GM04504 (cell line): Measurements from ENCODE around the gene IFNA8.
"Not testable (repeated sequence)": the region's sequence is repeated elsewhere in the genome, so short reads cannot be mapped to it uniquely, and the experiment has no call there.

Experiments
- DNase-seq: peaks from one replicate; pipeline ENCODE4 v3.0.0-alpha.2; 2012; ENCODE audit warnings: low read depth

The IFNA8 gene

DNA sequence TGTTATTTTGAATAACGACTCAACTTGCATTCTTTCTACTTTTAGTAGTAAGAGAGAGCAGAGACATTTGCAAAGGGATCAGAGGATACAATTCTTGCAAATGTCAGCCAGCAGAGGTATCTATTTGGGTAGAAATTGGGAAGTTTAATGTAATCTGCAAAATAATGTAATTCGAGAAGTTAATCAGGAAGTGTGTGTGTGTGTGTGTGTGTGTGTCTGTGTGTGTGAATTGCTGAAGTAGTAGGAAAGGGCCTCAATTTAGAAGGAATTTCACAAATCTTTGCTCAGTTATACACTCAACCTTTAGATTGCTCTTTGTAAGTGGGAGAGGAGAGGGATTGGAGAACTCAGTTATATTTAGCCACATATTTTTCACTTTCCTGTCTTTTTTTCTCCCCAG lies 20.3 kb downstream of the IFNA8 start:
- DNase-seq: no peak

DNA sequence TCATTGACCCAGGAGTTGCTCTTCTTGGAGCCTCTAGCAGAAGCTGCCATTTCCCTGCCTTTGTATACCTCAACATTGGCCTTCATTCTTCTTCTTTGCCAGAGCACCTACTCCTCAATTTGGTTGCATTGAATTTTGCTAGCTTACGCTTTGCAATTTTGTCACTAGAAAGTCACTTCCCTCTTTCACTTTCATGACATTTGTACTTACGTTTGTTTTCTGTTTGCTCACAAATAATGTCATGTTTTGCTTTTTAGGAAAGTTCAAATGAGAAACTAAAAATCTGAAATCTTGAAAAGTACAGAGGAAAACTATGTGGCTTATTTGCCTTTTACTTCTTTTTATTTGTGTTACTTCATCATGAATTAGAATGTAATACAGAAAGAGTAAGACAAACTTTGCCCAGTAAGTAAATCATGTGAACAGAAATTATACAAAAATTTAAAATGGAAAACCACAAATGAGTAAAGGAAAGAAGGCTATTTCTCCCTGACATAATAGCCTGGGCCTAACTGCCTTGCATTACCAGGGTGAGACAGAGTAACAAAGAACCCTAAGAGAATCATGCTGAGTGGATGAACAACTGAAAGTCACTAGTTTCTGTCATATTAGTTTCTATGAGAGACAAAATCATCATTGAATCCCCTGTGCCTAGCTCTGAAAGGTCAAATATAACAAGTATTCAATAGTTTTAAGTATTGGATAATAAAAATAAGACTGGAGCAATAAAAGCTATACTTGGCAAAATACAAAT lies 23.9 kb downstream of the IFNA8 start:
- DNase-seq: no peak

DNA sequence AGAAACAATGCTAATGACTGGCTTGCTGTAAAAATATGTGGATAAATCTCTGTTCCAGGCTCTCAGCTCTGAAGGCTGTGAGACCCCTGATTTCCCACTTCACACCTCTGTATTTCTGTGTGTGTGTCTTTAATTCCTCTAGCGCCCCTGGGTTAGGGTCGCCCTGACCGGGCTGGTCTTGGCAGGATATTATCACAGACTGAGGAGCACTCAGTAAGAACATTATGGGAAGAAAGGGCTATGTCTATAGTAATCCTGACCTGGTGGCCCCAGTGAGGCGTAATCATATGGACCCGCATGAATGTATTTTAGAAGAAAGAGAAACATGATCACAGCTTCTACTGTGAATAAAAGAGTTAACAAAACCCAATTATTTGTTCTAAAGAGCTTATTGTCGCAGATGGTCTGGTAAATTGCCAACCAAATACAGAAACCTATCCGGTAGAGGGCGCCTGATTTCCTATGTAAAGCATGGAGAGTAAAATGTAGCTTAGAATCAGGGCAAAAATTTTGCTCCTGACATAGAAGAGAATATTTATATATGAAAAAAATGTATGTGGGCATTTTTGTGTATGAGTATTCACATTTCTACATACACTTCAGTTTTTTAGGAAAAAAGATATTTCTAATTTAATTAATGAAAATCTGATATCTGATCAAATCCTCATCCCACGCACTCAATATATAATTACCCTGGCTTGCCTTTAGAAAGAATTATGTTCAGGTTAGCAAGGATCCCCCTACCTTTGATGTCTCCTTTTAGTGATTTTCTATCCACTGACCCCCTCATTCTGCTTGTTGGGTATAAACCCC lies 25.5 kb downstream of the IFNA8 start:
- peak; percentile 41 for DNase-seq

DNA sequence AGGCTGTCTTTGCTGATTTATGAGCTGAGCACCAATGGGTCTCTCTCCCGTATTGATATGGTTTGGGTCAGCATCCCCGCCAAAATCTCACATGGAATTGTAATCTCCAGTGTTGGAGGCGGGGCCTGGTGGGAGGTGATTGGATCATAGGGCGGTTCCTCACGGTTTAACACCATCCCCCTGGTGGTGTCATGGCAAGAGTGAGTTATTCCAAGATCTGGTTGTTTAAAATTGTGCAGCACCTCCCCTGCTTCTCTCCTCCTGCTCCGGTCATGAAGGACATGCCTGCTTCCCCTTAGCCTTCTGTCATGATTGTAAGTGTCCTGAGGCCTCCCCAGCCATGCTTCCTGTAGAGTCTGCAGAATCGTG lies 26.1 kb downstream of the IFNA8 start:
- not testable (repeated sequence) for DNase-seq

DNA sequence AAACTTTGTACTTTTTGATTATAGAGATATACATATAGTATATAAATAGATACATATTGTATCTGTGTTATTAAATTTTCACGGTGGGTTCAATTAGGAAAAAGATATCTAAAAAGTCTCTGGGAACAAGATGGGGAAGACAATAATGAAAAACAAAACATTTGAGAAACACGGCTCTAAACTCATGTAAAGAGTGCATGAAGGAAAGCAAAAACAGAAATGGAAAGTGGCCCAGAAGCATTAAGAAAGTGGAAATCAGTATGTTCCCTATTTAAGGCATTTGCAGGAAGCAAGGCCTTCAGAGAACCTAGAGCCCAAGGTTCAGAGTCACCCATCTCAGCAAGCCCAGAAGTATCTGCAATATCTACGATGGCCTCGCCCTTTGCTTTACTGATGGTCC lies 31.2 kb downstream of the IFNA8 start, which contains the start of gene IFNA1:
Gene IFNA1 (plus strand): TSS at position 301 of the 400 bp plus-strand sequence. CDS start 69 bp downstream, at position 370.
- no peak for DNase-seq

DNA sequence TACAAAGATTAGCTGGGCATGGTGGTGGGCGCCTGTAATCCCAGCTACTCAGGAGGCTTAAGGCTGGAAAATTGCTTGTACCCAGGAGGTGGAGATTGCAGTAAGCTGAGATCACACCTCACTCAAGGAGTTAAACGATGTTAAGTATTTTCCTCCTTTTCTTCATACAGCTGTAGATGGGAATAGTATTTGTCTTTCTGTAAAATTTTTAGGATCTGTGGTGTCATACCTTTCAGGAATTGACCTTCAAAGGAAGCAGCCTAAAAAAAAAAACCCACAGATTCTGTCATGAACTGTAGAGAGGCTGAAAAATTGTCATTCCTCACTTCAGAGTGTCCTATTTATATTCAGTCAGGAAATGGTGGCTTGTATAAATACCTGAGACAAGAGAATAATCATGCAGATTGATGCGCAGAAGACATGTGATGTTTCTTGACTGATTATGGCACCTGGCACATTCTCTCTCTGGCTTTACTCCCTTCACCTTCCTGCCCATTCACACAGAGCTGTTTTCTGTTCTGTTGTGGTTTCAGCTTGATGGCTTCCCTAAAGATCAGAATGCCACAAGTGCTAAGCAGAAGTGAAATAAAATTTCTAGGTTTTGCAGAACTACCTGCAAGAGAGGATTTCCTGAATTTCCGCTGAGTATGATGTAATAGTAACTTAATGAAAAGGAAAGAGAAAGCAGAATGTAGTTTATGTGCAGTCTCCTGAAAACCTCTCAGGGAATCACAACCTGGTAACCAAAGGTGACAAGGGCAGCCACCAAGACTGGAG lies 35.1 kb downstream of the IFNA8 start:
- DNase-seq: no peak

DNA sequence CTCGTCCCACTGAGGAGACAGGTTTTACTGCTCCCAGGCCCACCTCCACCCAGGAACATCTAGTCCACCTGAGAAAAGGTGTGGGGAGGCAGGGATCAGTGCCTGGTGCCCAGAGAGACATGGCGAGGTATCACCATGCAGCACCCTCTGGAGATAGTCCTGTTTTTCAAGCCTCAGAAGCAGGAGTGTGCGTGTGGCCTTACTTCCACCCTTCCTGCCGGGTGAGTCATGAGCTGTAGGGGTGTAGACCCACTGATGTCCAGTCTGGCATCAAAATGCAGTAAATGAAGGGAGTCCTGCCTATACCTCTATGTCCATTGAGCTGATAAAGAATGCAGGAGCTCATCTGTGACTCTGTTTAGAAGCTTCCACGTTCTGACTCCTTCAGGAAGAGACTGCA lies 40.4 kb downstream of the IFNA8 start:
- not testable (repeated sequence) for DNase-seq

DNA sequence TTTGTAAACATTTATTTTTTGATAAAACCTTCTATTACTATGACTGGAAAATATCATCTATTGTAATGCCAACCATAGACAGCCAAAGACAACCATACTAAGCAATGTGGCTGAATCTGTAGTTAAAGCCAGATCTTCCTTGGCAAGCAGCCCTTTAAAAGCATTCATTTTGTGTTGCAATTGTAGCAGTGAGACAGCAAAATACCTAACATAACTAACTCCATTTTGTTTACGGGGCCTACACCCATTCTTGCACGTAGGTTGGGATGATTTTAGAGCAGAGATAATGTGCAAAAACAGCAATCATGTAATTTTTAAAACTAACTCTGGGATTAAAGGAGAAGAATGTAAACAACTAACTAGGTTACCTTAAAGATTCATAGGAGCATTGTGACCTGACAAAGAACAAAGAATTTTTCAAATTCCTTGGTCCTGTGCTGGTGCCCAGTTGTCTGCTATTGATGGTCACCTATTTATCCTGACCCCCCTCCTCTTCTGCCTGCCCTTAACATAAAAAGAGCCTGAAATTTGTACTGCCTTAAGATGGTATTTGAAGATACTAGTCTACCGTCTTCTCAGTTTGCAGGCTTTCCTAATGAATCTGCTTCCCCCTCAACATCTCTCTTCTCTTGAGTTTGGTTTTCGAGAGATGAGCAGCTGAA lies 41.9 kb downstream of the IFNA8 start:
- DNase-seq: peak; percentile 16

DNA sequence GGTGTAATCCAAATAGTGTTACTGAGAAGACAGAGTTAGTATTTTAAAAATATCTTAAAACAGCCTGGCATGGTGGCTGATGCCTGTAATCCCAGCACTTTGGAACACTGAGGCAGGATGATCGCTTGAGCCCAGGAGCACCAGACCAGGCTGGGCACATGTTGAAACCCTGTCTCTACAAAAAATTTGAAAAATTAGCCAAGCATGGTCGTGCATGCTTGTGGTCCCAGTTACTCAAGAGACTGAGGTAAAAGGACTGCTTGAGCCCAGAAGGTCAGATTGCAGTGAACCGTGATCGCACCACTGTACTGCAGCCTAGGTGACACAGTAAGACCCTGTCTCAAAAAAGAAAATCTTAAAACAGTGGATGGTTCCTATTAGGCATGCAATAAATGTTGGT lies 43.8 kb downstream of the IFNA8 start:
- DNase-seq: no peak

DNA sequence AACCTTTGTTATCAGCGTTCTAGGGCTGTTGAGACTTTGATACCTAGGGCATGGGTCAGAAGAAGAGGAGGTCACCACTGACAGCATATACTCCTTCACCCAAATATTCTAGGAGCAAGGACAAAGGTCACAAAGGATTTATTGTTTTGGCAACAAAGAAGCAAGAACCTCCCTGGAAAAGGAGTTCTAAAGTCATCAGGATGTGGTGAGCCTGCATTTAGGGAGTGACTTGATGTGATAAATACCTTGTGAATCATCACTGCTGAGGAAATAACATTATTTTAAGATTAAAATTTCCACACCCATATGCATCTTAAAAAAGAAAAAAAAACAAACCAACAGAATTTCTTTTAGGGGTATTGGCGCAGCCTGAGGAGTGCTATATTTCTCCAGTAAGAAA lies 45.2 kb downstream of the IFNA8 start:
- peak; percentile 17 for DNase-seq

DNA sequence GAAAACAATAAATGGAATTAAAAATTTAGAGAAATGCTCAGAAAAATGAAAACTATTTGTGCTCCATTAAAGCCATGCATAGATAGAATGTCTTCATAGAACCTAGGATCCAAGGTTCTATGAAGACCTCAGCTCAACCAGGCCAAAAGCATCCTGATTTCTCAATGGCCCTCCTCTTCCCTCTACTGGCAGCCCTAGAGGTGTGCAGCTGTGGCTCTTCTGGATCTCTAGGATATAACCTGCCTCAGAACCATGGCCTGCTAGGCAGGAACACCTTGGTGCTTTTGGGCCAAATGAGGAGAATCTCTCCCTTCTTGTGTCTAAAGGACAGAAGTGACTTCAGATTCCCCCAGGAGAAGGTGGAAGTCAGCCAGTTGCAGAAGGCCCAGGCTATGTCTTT lies 46.4 kb downstream of the IFNA8 start:
- DNase-seq: no peak
